GM21619 (cell line): ENCODE measurements around the gene AQP5.

Source experiments
- ATAC-seq: cut with Tn5 transposase; IDR thresholded peaks from one replicate; pipeline ENCODE4 v1.9.1; 2021; ENCODE audit not compliant: unreplicated experiment

The AQP5 gene

DNA sequence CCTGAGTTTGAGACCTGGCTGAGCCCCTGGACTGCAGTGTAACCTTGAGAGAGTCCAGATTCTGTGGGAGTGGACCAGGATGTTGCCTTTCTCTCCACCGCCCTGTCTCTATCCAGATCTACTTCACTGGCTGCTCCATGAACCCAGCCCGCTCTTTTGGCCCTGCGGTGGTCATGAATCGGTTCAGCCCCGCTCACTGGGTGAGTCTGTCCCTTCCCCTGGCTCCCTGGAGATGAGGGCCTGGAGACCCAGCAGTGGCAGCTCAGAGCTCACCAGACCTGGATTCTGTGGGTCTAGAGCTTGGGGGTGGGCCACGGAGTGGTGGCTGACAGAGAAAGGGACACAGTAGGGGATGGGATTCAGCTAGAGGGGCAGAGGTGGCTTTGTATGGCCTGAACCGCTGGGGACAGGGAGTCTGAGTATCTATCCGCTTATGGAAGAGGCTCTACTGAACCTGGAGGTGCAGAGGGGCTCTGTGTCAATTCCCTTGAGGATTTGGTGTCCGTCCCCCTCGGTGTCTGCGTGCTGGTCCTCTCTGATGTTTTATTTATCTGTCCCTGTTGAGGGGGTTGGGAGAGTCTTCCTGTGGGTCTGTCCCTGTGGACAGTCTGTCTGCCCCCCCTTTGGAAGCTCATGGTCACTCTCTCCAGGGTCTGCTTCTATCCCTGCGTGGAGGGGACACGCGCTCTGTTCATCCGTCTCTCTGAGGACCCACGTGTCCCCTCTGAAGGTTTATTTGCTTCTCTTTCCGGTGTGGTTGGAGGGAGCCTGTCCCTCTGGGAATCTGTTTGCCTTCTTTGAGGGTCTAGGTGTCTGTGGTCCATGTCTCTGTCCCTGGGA is 2.5 kb downstream of the AQP5 start:
- no peak for ATAC-seq

DNA sequence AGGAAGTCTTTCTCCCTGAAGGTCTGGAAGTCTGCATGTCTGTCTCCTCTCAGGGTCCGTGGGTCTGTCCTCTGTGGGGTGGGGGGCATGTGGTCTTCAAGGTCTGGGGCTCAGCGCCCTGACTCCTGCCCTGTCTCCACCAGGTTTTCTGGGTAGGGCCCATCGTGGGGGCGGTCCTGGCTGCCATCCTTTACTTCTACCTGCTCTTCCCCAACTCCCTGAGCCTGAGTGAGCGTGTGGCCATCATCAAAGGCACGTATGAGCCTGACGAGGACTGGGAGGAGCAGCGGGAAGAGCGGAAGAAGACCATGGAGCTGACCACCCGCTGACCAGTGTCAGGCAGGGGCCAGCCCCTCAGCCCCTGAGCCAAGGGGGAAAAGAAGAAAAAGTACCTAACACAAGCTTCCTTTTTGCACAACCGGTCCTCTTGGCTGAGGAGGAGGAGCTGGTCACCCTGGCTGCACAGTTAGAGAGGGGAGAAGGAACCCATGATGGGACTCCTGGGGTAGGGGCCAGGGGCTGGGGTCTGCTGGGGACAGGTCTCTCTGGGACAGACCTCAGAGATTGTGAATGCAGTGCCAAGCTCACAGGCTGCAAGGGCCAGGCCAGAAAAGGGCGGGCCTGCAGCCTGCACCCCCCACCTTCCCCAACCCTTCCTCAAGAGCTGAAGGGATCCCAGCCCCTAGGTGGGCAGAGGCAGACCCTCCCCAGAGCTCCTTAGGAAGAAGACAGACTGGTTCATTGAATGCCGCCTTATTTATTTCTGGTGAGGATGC is 3.4 kb downstream of the AQP5 start:
- no peak for ATAC-seq

DNA sequence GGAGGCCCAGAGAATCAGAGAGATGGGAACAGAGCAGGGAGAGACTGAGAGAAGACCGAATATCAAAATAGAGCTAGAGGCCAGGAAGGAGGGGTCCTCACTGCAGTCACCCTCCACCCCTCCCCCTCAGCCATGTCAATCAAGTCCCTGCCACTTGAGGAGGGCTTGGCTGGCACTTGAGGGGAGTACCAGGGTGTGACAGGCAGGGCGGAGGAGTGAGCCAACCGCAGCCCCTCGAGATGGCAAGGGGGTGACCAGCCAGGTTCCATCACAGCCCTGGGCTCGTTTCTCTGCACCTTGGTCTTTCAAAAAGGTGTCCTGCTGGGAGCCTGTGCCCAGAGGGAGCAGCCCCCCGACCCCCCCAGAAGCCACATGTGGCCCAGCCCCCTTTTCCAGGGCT is 4.2 kb downstream of the AQP5 start:
- ATAC-seq: no peak

DNA sequence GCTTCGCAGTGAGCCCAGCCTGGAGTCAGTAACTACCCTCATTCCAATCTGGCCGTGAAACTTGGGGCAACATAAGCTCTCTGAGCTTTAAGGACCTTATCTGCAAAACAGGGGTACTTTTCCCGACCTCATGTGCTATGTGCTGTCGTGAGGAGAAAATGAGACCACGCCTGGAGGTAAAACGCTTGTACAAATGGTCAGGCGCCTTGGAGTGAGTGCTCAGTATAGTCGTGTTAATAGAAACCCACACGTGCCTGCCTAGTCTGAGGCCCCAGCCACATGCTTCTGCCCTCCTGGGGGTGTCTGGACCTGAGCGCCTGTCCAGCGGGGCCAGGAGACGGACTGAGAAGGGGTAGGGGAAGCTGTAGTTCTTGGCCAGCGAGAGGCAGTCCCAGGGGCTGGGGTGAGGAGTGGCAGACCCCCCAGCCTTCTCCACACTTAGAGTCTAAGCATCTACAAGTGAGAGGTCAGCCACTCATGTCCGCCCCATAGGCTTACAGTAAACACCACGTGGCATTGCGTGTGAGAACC is 4.9 kb downstream of the AQP5 start:
- no peak for ATAC-seq

DNA sequence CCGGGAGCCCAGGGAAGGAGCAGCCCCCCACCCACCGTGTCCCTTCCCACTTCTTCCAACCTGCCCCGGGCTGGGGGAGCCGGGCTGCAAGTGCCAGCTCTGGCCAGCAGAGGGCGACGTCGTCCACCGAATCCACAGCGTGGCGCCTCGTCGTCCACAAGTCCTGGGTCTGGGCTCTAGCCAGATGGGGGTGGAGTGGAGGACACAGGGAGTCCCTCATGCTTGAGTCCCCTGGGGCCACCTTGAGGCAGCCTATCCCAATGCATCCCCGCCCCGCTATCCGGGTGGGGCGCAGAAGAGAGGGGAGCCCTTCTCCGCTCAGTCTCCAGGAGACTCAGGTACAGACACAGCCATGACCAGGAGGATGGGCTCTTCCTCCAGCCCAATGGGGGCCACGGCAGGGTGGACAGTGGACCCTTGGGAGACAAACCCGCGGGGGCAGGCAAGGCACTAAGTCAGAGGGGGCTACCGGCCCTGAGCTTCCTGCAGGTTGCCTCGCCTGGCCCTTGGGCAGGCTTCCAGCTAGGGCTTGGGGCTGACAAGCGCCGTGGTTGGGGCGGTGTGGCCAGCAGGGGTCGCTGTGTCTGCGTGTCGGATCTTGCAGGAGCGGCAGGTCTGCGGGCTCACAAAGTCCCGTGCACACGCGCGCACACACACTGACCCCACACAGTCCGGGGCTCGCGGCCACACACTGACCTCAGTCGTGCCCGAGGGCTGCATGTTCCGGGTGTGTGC is 5.5 kb downstream of the AQP5 start:
- ATAC-seq: peak; percentile 63

DNA sequence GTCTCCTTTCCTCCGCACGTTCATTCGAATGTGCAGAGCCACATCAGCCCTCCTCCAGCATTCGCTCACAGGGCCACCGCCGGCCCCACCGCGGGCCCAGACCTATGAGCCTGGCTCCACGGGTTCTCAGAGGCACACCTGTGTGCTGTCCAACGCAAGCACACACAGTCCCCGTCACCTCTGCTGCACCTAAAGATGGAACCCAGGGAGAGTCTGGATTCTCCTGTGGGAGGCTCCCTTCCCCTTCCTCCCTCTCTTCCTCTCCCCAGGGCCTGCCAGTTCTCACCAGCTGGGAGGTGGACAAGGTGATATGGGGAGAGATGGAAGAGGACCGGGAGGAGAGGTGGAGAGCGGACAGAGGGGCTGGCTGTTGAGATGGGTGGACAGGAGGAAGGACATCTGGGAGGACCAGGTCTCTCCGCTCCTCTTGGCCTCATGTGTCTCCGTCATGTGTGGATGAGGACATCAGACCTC is 6.1 kb downstream of the AQP5 start:
- ATAC-seq: peak; percentile 13

DNA sequence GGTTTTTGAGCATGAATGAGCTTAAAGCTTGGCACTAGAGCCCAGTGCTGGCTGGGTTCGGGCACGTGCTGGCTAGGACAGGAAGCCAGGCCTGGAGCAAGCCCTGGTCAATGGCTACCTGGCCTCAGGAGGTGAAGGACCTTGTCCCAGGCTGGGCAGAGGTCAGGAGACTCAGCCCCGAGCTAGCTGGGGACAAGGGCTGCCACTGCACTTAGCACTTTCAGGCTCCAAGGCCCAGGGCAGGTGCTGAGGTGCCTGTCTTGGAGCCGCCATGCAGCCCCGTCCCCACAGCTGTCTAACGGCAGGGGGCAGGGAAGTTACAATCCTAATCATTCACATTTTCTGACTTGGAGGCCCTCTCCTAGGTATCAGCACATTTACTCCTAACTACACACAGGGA is 6.8 kb downstream of the AQP5 start:
- no peak for ATAC-seq

DNA sequence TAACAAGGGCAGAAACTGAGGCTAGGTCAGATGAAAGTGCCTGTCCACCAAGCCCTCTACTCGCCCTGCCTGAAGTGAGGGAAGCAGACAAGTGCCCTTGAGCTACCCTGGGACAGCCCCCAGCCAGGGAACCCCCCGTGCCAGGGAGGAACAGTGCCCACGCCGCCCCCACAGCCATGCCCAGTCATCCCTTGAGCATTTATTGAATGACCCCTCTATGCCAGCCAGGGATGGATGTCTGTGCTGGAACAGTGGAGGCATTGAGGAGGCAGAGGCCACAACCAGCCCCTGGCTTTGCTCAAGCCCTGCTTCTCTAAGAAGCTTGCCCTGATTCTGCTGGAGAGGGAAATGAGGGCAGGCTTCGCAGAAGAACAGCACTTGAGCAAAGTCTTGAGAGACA is 7.4 kb downstream of the AQP5 start:
- no peak for ATAC-seq

DNA sequence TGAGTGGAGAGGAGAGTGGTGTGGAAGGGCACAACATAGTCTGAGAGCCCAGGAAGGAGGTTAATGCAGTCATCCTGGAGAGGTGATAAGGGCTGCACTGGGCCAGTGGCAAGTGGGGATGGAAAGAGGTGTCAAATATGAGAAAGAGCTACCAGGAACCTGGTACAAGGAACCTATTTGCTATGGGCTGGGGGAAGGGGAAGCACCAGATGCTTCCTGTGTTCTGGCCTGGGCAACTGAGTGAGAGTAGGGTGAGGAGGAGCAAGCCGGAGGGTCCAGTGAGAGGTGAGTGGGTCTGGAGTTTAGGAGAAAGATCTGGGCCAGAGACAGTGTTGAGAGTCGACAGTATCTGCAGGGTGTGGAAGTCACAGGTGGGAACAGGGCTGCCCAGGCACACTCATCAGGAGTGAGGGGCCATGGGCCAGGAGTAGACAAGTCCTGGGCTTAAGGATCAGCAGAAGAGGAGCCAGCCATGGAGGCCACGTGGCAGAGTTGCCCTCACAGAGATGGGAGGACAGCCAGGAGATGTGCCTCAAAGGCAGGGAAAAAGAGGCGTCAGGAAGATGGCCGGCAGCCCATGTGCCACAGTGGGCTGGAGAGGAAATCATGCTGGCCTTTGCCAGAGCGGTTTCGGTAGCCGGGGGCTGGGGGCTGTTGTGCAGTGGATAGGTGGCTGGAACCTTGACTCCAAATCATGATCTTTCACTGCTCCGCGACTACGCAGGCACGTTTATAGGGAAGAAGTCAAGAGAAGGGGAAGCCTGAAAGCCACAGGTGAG is 8.2 kb downstream of the AQP5 start:
- ATAC-seq: no peak

DNA sequence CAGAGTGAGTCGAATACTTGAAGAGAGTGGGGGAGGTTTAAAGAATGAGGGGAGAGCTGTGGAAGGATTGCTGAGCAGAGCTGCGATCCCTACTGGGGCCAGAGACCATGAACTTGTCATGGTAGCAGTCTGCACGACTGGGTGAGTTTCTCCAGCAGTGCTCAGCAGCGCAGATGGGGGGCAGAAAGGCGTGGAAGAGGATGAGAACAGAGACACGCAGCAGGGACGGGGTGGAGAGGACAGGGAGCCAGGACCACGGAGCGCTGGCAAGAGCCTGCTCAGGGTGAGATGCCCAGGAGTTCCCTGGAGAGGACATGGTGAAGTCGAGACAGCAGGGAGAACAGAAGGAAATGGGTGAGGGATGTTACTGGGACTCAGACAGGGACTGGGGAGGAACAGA is 9.0 kb downstream of the AQP5 start:
- no peak for ATAC-seq

DNA sequence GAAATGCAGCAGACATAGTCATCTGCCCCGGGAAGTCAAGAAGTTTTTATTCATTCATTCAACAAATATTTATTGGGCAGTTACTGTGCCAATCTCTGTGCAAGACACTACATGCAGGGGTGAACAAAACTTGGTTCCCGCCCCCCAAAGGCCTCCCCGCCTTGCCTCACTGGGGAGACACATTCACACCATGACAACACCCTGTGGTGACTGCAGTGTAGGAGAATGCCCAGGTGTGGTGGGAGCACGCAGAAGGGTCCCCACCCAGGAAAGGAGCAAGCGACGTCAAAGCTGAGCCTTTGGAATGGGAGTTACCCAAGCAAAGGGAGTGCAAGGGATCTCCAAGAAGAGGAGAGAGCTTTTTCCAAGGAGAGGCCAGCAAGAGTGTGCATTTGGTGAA is 9.5 kb downstream of the AQP5 start:
- ATAC-seq: no peak

DNA sequence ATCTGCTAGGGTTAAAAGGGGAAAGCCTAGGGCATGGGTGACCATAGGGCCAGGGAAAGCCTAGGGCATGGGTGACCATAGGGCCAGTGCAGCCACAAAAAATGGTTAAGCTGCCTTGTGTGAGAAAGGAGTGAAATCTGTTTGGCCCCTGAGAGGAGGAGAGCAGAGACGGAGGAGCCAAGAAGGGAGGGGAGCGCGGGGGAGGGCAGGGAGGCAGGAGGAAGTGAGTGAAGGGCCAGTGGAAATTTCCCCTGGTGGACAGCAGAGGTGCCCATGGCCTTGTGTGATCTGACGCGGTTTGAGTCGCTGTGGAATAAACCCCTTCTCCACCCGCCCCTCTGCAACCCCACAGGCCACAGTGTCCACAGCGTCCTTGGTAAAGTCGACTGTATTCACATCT is 10.5 kb downstream of the AQP5 start:
- ATAC-seq: no peak

DNA sequence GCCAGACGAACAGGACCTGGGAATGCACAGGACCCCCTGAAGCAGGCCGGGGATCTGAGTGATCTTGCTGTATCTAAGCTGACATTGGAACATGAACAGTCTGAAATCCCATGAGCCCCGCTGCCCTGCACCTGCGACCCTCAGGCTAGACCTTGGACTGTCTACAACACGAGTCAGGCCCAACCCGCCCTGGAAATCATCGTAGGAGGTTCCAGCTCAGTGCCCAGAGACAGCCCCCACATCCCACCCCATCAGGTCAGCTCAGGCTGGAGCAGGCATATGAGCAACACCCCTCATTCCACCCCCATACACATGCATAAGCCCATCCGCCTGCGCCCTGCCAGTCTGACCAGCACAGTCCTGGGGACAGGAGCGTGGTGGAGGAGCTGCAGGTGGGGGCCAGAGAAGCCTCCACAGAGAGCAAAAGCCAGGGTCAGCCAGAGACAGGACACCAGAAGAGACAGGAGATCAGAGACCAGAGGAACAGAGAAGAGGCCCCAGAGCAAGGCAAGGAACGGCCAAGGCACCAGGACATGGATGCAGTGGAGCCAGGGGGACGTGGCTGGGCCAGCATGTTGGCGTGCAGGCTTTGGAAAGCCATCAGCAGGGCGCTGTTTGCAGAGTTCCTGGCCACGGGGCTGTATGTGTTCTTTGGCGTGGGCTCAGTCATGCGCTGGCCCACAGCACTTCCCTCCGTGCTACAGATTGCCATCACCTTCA is 11.1 kb downstream of the AQP5 start, which contains the start of gene AQP6:
Gene AQP6, plus strand, starts transcription at position 307 of the 720 bp plus-strand sequence. Its CDS starts 227 bp downstream, at position 534.
- ATAC-seq: no peak

DNA sequence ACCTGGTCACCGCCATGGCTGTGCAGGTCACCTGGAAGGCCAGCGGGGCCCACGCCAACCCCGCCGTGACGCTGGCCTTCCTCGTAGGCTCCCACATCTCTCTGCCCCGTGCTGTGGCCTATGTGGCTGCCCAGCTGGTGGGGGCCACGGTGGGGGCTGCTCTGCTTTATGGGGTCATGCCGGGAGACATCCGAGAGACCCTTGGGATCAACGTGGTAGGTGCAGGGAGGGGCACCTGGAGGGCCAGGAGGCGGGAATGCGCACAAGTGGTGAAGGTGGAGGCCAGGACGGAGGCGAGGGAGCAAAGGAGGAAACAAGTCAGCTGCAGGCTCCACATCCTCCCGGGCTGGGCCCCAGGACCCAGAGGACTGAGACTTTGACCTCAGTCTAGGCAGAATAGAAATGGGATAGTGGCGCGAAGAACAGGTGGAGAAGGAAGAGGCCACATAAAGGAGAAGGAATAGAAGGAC is 11.7 kb downstream of the AQP5 start:
- ATAC-seq: no peak

DNA sequence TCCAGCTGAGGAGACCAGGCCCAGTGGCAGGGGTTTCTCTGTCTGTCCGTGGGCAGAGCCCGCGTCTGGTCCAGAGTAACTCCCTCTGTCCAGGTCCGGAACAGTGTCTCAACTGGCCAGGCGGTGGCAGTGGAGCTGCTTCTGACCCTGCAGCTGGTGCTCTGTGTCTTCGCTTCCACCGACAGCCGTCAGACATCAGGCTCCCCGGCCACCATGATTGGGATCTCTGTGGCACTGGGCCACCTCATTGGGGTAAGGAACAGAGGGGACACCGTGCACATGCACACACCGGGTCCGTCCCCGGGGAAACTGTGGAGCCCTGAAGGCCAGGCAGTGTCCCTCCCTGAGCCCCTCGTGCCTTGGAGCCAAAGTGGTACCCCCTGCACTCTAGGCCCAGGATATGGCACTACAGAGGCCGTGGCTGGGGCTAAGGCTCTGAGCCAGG is 12.6 kb downstream of the AQP5 start:
- no peak for ATAC-seq

DNA sequence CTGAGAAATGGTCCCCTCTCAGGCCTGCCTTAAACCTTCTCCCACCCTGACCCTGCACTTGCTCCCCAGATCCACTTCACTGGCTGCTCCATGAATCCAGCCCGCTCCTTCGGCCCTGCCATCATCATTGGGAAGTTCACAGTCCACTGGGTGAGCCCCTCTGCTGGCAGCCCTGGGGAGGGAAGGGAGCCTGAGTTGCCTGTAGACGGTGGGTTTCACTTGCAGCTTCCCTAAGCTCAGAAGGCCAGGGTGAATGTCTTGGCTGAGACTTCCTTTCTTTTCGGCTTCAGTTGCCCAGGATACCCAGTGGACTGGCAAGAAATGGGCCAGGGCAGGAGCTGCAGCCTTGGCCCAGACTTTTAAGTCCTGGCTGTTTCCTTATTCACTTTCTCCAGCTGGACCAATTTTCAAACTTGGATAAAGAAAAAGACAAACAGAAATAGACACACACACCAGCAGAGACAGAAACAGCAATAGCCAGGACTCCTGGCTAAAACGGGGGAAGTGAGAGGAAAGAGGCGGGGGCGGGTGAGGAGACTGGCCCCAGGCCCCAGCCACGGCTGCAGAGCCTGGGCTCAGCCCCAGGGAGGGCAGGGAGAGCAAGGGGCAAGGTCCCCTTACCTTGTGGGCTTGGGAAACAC is 13.1 kb downstream of the AQP5 start:
- ATAC-seq: no peak

DNA sequence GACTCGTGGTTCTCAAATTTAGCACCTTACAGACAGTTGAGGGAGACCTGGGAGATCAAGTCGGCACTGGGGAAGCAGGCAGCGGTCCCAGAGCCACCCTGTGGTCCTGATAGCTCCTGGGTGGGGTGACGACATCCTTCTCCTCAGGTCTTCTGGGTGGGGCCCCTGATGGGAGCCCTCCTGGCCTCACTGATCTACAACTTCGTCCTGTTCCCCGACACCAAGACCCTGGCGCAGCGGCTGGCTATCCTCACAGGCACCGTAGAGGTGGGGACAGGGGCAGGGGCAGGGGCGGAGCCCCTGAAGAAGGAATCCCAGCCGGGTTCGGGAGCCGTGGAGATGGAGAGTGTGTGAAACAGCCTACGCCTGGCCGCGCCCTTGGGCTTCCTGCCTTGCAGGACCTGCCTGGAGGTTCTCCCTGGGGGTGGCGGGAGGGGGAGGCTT is 13.7 kb downstream of the AQP5 start:
- no peak for ATAC-seq

DNA sequence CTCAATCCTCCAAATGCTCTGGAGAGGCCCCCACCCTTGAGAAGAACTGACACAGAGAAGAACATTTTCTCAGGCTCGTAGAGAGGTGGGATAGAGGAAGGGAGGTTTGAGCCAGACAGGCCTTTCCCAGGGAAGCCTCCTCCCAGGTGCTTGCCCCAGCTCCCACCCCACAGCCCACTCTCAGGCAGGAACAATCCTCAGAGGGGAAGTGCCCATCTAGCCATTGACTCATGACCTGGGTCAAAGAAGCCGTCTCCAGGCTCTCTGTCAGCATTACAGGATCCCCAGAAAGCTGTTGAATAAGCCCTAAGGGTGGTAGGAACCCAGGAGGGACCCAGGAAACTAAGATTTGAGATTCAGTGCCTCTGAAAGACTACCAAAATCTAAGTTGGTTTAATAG is 14.9 kb downstream of the AQP5 start:
- no peak for ATAC-seq

DNA sequence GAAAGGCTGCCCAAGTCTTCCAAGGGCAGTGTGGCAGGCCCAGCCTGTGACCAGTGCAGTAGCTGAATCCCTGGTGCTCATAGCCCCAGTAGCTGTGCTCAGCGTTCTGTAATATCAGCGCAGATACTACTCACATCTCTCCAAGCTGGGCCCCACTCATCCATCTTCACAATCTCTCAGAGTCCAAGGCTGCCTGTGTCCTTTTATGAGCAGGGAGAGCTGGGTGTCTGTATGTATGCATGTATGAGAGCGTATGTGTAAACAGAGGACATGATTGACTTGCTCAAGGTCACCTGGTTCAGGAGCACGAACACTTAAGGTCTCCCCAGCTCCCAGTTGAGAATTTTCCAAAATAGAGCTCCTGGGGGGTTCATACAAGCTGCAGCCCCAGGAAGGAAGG is 16.5 kb downstream of the AQP5 start:
- no peak for ATAC-seq
